K562 (cell line): ENCODE results near the gene ERP44. TPM values are rescaled to one million over a fixed set of nuclear protein-coding genes. Genes with fewer than 3 reads are reported as not detected.

Experiments
- CREM ChIP-seq: IDR thresholded peaks from 2 replicates; pipeline ENCODE4 v1.6.1; 2014; ENCODE audit warnings: antibody characterized with exemption, low read depth
- HMGN3 ChIP-seq: IDR thresholded peaks from 2 replicates; pipeline ENCODE4 v1.6.1; 2011; ENCODE audit warnings: borderline replicate concordance, low read depth, mild to moderate bottlenecking, mixed read lengths, low read length; ENCODE audit not compliant: insufficient read length; ENCODE audit errors: extremely low read depth
- NFIX ChIP-seq: fragments of 250-450 bp; sonication (Bioruptor Pico); IDR thresholded peaks from 2 replicates; pipeline ENCODE4 v1.4.0; 2020; ENCODE audit warnings: low read depth, mild to moderate bottlenecking, moderate library complexity
- PHF20 ChIP-seq: fragments of 450-650 bp; IDR thresholded peaks from 2 replicates; pipeline ENCODE4 v1.6.1; 2018; ENCODE audit not compliant: partially characterized antibody
- RREB1 ChIP-seq: fragments of 250-450 bp; sonication (Bioruptor Pico); IDR thresholded peaks from 2 replicates; pipeline ENCODE4 v1.4.0; 2020
- SIN3A ChIP-seq, 2 experiments: fragments of 150-350 bp in 1 of 2; IDR thresholded peaks; 2 replicates each; pipeline ENCODE4 v1.6.1; 2011 to 2016; ENCODE audit warnings: borderline replicate concordance in 2 of 2, low read depth in 2 of 2, low read length in 2 of 2, mild to moderate bottlenecking in 2 of 2, moderate library complexity in 2 of 2; ENCODE audit not compliant: control insufficient read depth in 1 of 2
- U2AF2 ChIP-seq: fragments of 200-400 bp; formaldehyde crosslinking; optimal IDR thresholded peaks from 2 replicates; pipeline ENCODE3; 2017; ENCODE audit warnings: low read depth, mild to moderate bottlenecking, low read length
- ZFP30 ChIP-seq: fragments of 250-450 bp; sonication (Bioruptor Pico); IDR thresholded peaks from 2 replicates; pipeline ENCODE4 v1.8.0; 2022; ENCODE audit warnings: moderate library complexity, mild to moderate bottlenecking, inconsistent platforms, borderline replicate concordance
- ZNF3 ChIP-seq: fragments of 250-450 bp; sonication (Bioruptor Pico); IDR thresholded peaks from 2 replicates; pipeline ENCODE4 v1.5.0; 2021; ENCODE audit warnings: mild to moderate bottlenecking, moderate library complexity
- ZZZ3 ChIP-seq: fragments of 450-650 bp; IDR thresholded peaks from 2 replicates; pipeline ENCODE4 v1.6.1; 2016; ENCODE audit warnings: antibody characterized with exemption, mild to moderate bottlenecking, moderate library complexity
- polyA plus RNA-seq, 8 experiments: library from polyadenylated mRNA; depleted of rRNA in 4 of 8; stranded (reverse) in 5 of 8; unstranded in 3 of 8; fragments of >200 nt; fragmentation: Nextera tagmentation in 2 of 8; fragmentation: Illumina TruSeq in 1 of 8; extraction: Ambion mirVana in 2 of 8; extraction: Trizol in 1 of 8; gene quantifications; 2 replicates each; pipeline versions ENCODE4 v1.2.1 to v1.2.3, GENCODE V29; 2011 to 2014; ENCODE audit warnings: inconsistent platforms in 1 of 8, missing spikeins in 1 of 8
- total RNA-seq, 7 experiments: library from RNA; depleted of rRNA in 6 of 7; stranded (reverse); fragments of >200 nt in 6 of 7; fragmentation: Illumina TruSeq in 2 of 7; extraction: Trizol in 2 of 7; gene quantifications; 2 replicates each; pipeline versions ENCODE4 v1.2.1 to v1.2.3, GENCODE V29; 2011 to 2021; ENCODE audit warnings: low replicate concordance in 1 of 7
- TF ChIP-seq, protein P1 (sequence below): fragments of 450-650 bp; IDR thresholded peaks from 2 replicates; pipeline ENCODE4 v1.6.1; 2016; ENCODE audit warnings: low read depth

ERP44 gene
- total and polyA plus RNA-seq, 9 of the 15 experiments (the other 6 are each of a cell fraction or from before 2014, with no cell fraction given), result 9.2 to 23.4 (median 13.6) TPM

DNA sequence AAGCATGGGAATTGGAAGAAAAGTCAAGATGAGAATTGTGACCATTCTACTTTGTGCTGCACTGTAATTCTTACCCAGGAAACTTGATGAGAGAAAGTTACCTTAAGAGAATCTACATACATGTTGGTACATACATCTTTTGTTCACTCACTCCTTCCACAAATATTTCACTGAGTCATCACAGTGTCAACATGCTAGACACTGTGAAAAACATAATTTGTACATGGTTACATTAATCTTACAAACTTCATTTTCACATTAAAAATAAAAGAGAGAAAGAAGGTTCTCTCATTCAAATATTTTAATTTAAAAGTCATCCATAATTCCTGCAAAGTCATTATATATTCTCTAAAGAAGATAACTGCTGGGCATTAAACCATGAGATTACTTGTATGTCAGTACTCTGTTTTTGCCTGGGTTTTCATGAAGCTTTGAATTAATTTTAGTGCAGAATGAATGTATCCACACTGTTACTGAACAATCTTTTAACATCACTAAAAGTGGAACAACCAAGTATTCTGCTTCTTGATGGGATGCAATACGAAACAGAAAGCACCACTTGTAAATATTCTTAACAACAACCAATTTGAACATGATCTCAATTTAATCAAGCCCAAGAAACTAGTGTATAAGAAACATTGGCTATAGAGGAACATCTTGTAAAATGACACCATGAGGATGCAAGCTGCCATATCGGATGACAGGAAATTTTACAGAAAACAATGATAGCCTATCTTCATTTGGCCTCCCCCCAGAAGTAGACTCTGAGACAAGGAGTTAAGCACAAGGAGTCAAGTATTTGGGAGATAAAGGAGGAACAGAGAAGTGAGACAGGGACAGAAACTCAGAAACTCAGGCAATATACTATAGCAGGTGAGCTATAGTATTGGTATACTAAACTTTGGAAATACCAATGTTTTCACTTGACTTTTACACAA, 28.4 kb downstream of the ERP44 start (continued):
- TF ChIP-seq RREB1, result no peak
- TF ChIP-seq U2AF2, result no peak
- TF ChIP-seq SIN3A (IDR thresholded peaks at IDR 0.05; ENCODE audit: borderline replicate concordance in 2 of 2, control insufficient read depth in 1 of 2, low read depth in 2 of 2, low read length in 2 of 2), result no peak
- no peak; the same call in 1 of the 2 replicates for TF ChIP-seq CREM
- TF ChIP-seq HMGN3, result no peak
- no peak for TF ChIP-seq ZFP30 (CRISPR knock-in tag)
- TF ChIP-seq ZZZ3, result no peak
- no peak for TF ChIP-seq ZNF3 (CRISPR knock-in tag)
- TF ChIP-seq, protein P1, sequence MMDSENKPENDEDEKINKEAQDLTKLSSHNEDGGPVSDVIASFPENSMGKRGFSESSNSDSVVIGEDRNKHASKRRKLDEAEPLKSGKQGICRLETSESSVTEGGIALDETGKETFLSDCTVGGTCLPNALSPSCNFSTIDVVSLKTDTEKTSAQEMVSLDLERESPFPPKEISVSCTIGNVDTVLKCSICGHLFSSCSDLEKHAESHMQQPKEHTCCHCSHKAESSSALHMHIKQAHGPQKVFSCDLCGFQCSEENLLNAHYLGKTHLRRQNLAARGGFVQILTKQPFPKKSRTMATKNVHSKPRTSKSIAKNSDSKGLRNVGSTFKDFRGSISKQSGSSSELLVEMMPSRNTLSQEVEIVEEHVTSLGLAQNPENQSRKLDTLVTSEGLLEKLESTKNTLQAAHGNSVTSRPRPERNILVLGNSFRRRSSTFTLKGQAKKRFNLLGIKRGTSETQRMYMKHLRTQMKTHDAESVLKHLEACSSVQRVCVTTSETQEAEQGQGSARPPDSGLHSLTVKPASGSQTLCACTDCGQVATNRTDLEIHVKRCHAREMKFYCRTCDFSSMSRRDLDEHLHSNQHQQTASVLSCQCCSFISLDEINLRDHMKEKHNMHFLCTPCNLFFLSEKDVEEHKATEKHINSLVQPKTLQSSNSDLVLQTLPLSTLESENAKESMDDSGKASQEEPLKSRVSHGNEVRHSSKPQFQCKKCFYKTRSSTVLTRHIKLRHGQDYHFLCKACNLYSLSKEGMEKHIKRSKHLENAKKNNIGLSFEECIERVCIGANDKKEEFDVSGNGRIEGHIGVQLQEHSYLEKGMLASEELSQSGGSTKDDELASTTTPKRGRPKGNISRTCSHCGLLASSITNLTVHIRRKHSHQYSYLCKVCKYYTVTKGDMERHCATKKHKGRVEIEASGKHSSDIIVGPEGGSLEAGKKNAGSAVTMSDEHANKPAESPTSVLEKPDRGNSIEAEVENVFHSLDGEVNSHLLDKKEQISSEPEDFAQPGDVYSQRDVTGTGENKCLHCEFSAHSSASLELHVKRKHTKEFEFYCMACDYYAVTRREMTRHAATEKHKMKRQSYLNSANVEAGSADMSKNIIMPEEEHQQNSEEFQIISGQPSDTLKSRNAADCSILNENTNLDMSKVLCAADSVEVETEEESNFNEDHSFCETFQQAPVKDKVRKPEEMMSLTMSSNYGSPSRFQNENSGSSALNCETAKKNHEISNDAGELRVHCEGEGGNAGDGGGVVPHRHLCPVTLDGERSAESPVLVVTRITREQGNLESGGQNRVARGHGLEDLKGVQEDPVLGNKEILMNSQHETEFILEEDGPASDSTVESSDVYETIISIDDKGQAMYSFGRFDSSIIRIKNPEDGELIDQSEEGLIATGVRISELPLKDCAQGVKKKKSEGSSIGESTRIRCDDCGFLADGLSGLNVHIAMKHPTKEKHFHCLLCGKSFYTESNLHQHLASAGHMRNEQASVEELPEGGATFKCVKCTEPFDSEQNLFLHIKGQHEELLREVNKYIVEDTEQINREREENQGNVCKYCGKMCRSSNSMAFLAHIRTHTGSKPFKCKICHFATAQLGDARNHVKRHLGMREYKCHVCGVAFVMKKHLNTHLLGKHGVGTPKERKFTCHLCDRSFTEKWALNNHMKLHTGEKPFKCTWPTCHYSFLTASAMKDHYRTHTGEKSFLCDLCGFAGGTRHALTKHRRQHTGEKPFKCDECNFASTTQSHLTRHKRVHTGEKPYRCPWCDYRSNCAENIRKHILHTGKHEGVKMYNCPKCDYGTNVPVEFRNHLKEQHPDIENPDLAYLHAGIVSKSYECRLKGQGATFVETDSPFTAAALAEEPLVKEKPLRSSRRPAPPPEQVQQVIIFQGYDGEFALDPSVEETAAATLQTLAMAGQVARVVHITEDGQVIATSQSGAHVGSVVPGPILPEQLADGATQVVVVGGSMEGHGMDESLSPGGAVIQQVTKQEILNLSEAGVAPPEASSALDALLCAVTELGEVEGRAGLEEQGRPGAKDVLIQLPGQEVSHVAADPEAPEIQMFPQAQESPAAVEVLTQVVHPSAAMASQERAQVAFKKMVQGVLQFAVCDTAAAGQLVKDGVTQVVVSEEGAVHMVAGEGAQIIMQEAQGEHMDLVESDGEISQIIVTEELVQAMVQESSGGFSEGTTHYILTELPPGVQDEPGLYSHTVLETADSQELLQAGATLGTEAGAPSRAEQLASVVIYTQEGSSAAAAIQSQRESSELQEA, result no peak
- TF ChIP-seq NFIX, result no peak
- no peak for TF ChIP-seq PHF20
